Panc1 (cell line): ENCODE results near the gene ALOXE3. TPM values are rescaled to one million over a fixed set of nuclear protein-coding genes. Genes with fewer than 3 reads are reported as not detected.

Source experiments
- ATAC-seq: fragments of 200-7000 bp; cut with Tn5 transposase; 2 replicates; pipeline ENCODE4 v1.9.1; 2020; ENCODE audit warnings: mild to moderate bottlenecking, moderate library complexity
- BruUV-seq: library from RNA; stranded (reverse); fragments of 400-500 nt; replicated peaks from 2 replicates; lab custom pipeline; 2021; lab: Mats Ljungman, UMichigan
- CTCF ChIA-PET: fragments of 300-600 bp; sonication (Branson Sonifier 250); formaldehyde crosslinking; loops from one replicate; lab custom pipeline; 2022; ENCODE audit warnings: antibody characterized with exemption; lab: Charles Lee
- POLR2A ChIA-PET: fragments of 300-600 bp; sonication (Branson Sonifier 250); formaldehyde crosslinking; loops from one replicate; lab custom pipeline; 2022; ENCODE audit warnings: antibody characterized with exemption; lab: Charles Lee
- DNase-seq: peaks from one replicate; pipeline ENCODE4 v3.0.0-alpha.2; 2010; ENCODE audit warnings: low read depth, low spot score
- H3K27ac ChIP-seq: 2 replicates; pipeline ENCODE4 v1.5.1; 2011; ENCODE audit warnings: mild to moderate bottlenecking, low read length, inconsistent platforms
- H3K27me3 ChIP-seq: fragments of 200-500 bp; sonication (Bioruptor generic); 2 replicates; pipeline ENCODE4 v1.6.0; 2014; ENCODE audit warnings: low read length, inconsistent platforms; ENCODE audit not compliant: control insufficient read depth, insufficient read depth
- H3K36me3 ChIP-seq: fragments of 200-500 bp; sonication (Bioruptor generic); 2 replicates; pipeline ENCODE4 v1.5.1; 2014; ENCODE audit warnings: inconsistent platforms, mild to moderate bottlenecking, low read length, moderate library complexity; ENCODE audit not compliant: control insufficient read depth, insufficient read depth
- H3K4me1 ChIP-seq: 2 replicates; pipeline ENCODE4 v1.5.1; 2011; ENCODE audit warnings: inconsistent platforms, mild to moderate bottlenecking, low read length, moderate library complexity; ENCODE audit not compliant: control insufficient read depth, insufficient read depth
- H3K4me3 ChIP-seq, 2 experiments: 2 replicates each; pipeline ENCODE4 v1.5.1; 2011 to 2012; ENCODE audit warnings: low read depth in 2 of 2, low read length in 2 of 2, mild to moderate bottlenecking in 2 of 2, inconsistent platforms in 1 of 2, moderate library complexity in 1 of 2
- H3K9me3 ChIP-seq: fragments of 200-500 bp; sonication (Bioruptor generic); 2 replicates; pipeline ENCODE4 v1.5.1; 2014; ENCODE audit warnings: low read depth, mild to moderate bottlenecking, inconsistent platforms, low read length, moderate library complexity; ENCODE audit not compliant: control insufficient read depth, insufficient read depth
- CTCF ChIP-seq: fragments of 450-650 bp; IDR thresholded peaks from 2 replicates; pipeline ENCODE4 v1.5.1; 2017; ENCODE audit warnings: mild to moderate bottlenecking
- POLR2AphosphoS5 ChIP-seq: IDR thresholded peaks from 2 replicates; pipeline ENCODE4 v1.6.1; 2012; ENCODE audit warnings: mild to moderate bottlenecking, low read depth, low read length, moderate library complexity
- SIN3A ChIP-seq: IDR thresholded peaks from 2 replicates; pipeline ENCODE4 v1.6.1; 2012; ENCODE audit warnings: low read depth, mild to moderate bottlenecking, low read length, moderate library complexity, borderline replicate concordance; ENCODE audit not compliant: insufficient read depth
- TCF7L2 ChIP-seq: IDR thresholded peaks from 2 replicates; pipeline ENCODE4 v1.6.1; 2011; ENCODE audit warnings: mild to moderate bottlenecking, low read depth, low read length, inconsistent platforms
- in situ Hi-C: cut with HindIII; loops from 2 replicates; pipeline ENCODE4 v1.10.0; 2016; ENCODE audit warnings: low sequenced_read_pairs, low pct_unique_long_range_greater_than_20kb
- intact Hi-C: fragments of 100-400 bp; cut with micrococcal nuclease; formaldehyde crosslinking; loops from one replicate; pipeline ENCODE4 v1.10.0; 2022; ENCODE audit not compliant: unreplicated experiment
- total RNA-seq: library from RNA; stranded (reverse); gene quantifications from one replicate; pipeline ENCODE4 v1.2.1, GENCODE V29; 2021; ENCODE audit not compliant: unreplicated experiment
- TF ChIP-seq, protein P1 (sequence below), 2 experiments: IDR thresholded peaks; 2 replicates each; pipeline ENCODE4 v1.6.1; 2011 to 2012; ENCODE audit warnings: low read depth in 2 of 2, control low read depth in 1 of 2, low read length in 1 of 2, mild to moderate bottlenecking in 1 of 2, moderate library complexity in 1 of 2; ENCODE audit not compliant: insufficient read depth in 1 of 2

ALOXE3 gene
- total RNA-seq, 1 experiment from 2014 or later = 0.46 TPM

DNA sequence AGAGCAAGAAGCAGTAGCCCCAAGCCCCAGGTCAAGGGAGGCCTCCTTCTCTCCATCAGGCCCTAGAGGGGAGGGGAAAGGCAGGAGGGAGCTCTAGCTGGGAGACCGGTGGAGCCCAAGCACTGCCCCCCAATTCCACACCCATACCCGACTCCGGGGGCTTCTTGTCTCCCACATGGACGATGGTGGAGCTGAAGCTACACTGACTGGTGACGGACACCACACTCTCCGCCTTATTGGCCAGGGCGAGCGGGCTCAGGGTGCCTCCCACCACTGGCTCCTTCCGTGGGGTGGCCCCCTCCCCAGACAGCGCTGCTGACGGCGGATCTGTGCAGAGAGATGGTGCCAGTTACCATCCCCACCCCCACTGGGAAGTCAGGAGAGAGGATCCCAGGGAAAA, 27.5 kb upstream of the ALOXE3 start:
- no peaks in the 10 kb centered on the region; the same call in 1 of the 2 replicates for H3K36me3 ChIP-seq
- in situ Hi-C loops = no loop called here
- no peak overlapping the region for H3K27ac ChIP-seq
- no peaks in the 10 kb centered on the region for H3K4me1 ChIP-seq
- POLR2A ChIA-PET = interaction anchor here (0.7 kb wide), 1 partner anchor 9 kb away, joined by 7 read pairs; no protein-coding TSS in a partner anchor
- H3K9me3 ChIP-seq = no peaks in the 10 kb centered on the region
- intact Hi-C loops = no loop called here
- H3K27me3 ChIP-seq = no peaks in the 10 kb centered on the region
- H3K4me3 ChIP-seq = no peak overlapping the region
- no TSS peak for BruUV-seq
- TF ChIP-seq SIN3A = no peak
- TF ChIP-seq TCF7L2 = no peak
- no peak for TF ChIP-seq CTCF
- no peak for TF ChIP-seq POLR2AphosphoS5
- TF ChIP-seq, protein P1, sequence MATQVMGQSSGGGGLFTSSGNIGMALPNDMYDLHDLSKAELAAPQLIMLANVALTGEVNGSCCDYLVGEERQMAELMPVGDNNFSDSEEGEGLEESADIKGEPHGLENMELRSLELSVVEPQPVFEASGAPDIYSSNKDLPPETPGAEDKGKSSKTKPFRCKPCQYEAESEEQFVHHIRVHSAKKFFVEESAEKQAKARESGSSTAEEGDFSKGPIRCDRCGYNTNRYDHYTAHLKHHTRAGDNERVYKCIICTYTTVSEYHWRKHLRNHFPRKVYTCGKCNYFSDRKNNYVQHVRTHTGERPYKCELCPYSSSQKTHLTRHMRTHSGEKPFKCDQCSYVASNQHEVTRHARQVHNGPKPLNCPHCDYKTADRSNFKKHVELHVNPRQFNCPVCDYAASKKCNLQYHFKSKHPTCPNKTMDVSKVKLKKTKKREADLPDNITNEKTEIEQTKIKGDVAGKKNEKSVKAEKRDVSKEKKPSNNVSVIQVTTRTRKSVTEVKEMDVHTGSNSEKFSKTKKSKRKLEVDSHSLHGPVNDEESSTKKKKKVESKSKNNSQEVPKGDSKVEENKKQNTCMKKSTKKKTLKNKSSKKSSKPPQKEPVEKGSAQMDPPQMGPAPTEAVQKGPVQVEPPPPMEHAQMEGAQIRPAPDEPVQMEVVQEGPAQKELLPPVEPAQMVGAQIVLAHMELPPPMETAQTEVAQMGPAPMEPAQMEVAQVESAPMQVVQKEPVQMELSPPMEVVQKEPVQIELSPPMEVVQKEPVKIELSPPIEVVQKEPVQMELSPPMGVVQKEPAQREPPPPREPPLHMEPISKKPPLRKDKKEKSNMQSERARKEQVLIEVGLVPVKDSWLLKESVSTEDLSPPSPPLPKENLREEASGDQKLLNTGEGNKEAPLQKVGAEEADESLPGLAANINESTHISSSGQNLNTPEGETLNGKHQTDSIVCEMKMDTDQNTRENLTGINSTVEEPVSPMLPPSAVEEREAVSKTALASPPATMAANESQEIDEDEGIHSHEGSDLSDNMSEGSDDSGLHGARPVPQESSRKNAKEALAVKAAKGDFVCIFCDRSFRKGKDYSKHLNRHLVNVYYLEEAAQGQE (IDR thresholded peaks at IDR 0.05; ENCODE audit: insufficient read depth in 1 of 2, low read depth in 2 of 2, low read length in 1 of 2) = no peak
- CTCF ChIA-PET = no interaction called here
- DNase-seq (no peak), ATAC-seq (no peak)

GRCh38 chr17:8144401-8145231, 26.3 kb upstream of the ALOXE3 start:
- no peak overlapping the region for H3K4me3 ChIP-seq
- no peaks in the 10 kb centered on the region for H3K4me1 ChIP-seq
- no peaks in the 10 kb centered on the region for H3K9me3 ChIP-seq
- no peaks in the 10 kb centered on the region for H3K27me3 ChIP-seq
- ChIA-PET POLR2A (interaction anchor here (0.7 kb wide), 1 partner anchor 11 kb away, joined by 7 read pairs; no protein-coding TSS in a partner anchor), CTCF (no interaction called here)
- H3K36me3 ChIP-seq = no peaks in the 10 kb centered on the region; the same call in 1 of the 2 replicates
- intact Hi-C loops (no loop called here), in situ Hi-C loops (no loop called here)
- H3K27ac ChIP-seq = no peak overlapping the region
- DNase-seq (no peak), ATAC-seq (no peak)
- BruUV-seq = no TSS peak
- TF ChIP-seq CTCF = no peak
- TF ChIP-seq SIN3A = no peak
- TF ChIP-seq, protein P1 (IDR thresholded peaks at IDR 0.05; ENCODE audit: insufficient read depth in 1 of 2, low read depth in 2 of 2, low read length in 1 of 2) = no peak
- no peak for TF ChIP-seq TCF7L2
- TF ChIP-seq POLR2AphosphoS5 = no peak
